GM19463 (cell line): ENCODE measurements around the gene SLC24A5.

Experiments used
- ATAC-seq: cut with Tn5 transposase; IDR thresholded peaks from one replicate; pipeline ENCODE4 v1.9.1; 2021; ENCODE audit warnings: mild to moderate bottlenecking, moderate library complexity; ENCODE audit not compliant: unreplicated experiment

Gene SLC24A5

GRCh38 chr15:48120745-48121144 lies at the start of gene SLC24A5:
SLC24A5 (plus strand) TSS chr15:48120990; CDS start chr15:48121045, 55 bp downstream.
- ATAC-seq: no peak

- no peak for ATAC-seq
Observed at GRCh38 chr15:48072941-48073340, 47.8 kb upstream of the SLC24A5 start.

- no peak for ATAC-seq
Observed at GRCh38 chr15:48073881-48074280, 46.9 kb upstream of the SLC24A5 start.

- no peak for ATAC-seq
Observed at GRCh38 chr15:48076454-48076853, 44.3 kb upstream of the SLC24A5 start.

GRCh38 chr15:48077616-48078184 lies 43.1 kb upstream of the SLC24A5 start:
- ATAC-seq: no peak

- peak; percentile 41 for ATAC-seq
Observed at GRCh38 chr15:48084759-48085590, 35.8 kb upstream of the SLC24A5 start.

GRCh38 chr15:48085591-48085930 lies 35.2 kb upstream of the SLC24A5 start:
- ATAC-seq: no peak

- no peak for ATAC-seq
Observed at GRCh38 chr15:48086133-48086532, 34.7 kb upstream of the SLC24A5 start.

- no peak for ATAC-seq
Observed at GRCh38 chr15:48086576-48086975, 34.2 kb upstream of the SLC24A5 start.

- no peak for ATAC-seq
Observed at GRCh38 chr15:48087844-48088243, 32.9 kb upstream of the SLC24A5 start.

- no peak for ATAC-seq
Observed at GRCh38 chr15:48089702-48090101, 31.1 kb upstream of the SLC24A5 start.

- no peak for ATAC-seq
Observed at GRCh38 chr15:48090115-48090514, 30.7 kb upstream of the SLC24A5 start.

- no peak for ATAC-seq
Observed at GRCh38 chr15:48090666-48091065, 30.1 kb upstream of the SLC24A5 start.

GRCh38 chr15:48091522-48091921 lies 29.3 kb upstream of the SLC24A5 start:
- no peak for ATAC-seq

GRCh38 chr15:48096355-48096786 lies 24.4 kb upstream of the SLC24A5 start:
- ATAC-seq: peak; percentile 73

- ATAC-seq: no peak
Observed at GRCh38 chr15:48096813-48097212, 24.0 kb upstream of the SLC24A5 start.

- ATAC-seq: no peak
Observed at GRCh38 chr15:48097264-48097663, 23.5 kb upstream of the SLC24A5 start.

- ATAC-seq: no peak
Observed at GRCh38 chr15:48101376-48101961, 19.3 kb upstream of the SLC24A5 start.

GRCh38 chr15:48102167-48102566 lies 18.6 kb upstream of the SLC24A5 start:
- no peak for ATAC-seq

- no peak for ATAC-seq
Observed at GRCh38 chr15:48103647-48104046, 17.1 kb upstream of the SLC24A5 start.

GRCh38 chr15:48105936-48106335 lies 14.9 kb upstream of the SLC24A5 start:
- ATAC-seq: no peak

GRCh38 chr15:48109212-48109611 lies 11.6 kb upstream of the SLC24A5 start:
- ATAC-seq: no peak
